ENCODE data around the gene SMARCD3. TPM values are rescaled to one million over a fixed set of nuclear protein-coding genes. Genes with fewer than 3 reads are reported as not detected.
A peak's percentile ranks its signal among the peaks of the same experiment; 100 is the strongest.

SMARCD3 gene
- total and polyA plus RNA-seq, 4 donors: 1.8 to 5.6 (median 2.1) TPM

DNA sequence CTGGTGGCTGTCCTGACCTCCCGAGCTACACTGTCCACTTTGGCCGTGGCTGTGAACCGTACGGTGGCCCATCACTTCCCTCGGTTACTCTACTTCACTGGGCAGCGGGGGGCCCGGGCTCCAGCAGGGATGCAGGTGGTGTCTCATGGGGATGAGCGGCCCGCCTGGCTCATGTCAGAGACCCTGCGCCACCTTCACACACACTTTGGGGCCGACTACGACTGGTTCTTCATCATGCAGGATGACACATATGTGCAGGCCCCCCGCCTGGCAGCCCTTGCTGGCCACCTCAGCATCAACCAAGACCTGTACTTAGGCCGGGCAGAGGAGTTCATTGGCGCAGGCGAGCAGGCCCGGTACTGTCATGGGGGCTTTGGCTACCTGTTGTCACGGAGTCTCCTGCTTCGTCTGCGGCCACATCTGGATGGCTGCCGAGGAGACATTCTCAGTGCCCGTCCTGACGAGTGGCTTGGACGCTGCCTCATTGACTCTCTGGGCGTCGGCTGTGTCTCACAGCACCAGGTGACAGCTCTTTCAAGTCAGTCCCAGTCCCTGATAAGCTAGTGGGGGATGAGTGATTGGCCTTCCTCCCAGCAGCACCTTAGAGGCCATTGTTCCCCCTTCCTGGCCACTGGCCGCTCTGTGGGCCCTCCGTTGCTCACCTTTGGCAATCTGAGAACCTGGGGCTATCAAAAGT, 13.3 kb downstream of the SMARCD3 start:
- Histone ChIP-seq H3K27me3 (ENCODE audit: control insufficient read depth in 4 of 4, insufficient read depth in 4 of 4, low read length in 3 of 4) (no peaks in the 10 kb centered on the region), H3K9me3 (ENCODE audit: control insufficient read depth in 4 of 4, low read length in 3 of 4) (no peaks in the 10 kb centered on the region), H3K9ac (ENCODE audit: low read depth in 1 of 2, low read length in 2 of 2) (no peak overlapping the region), H3K4me3 (ENCODE audit: low read depth in 1 of 3, low read length in 3 of 3) (no peak overlapping the region), H3K27ac (ENCODE audit: low read depth in 1 of 2, low read length in 2 of 2) (no peak overlapping the region), H3K4me1 (ENCODE audit: control insufficient read depth in 4 of 4, insufficient read depth in 4 of 4, low read length in 3 of 4) (peaks cover 0 to 23% (median 18%) of the 10 kb centered on the region in 4 donors), H3K36me3 (ENCODE audit: control insufficient read depth in 4 of 4, insufficient read depth in 3 of 4, low read depth in 1 of 4, low read length in 3 of 4) (peaks cover 2 to 27% (median 10%) of the 10 kb centered on the region in 4 donors)
- DNase-seq (ENCODE audit: low spot score): no peak
- 96% methylated on average over 28 of the region's 28 CpGs for WGBS
- TF ChIP-seq, protein P1, sequence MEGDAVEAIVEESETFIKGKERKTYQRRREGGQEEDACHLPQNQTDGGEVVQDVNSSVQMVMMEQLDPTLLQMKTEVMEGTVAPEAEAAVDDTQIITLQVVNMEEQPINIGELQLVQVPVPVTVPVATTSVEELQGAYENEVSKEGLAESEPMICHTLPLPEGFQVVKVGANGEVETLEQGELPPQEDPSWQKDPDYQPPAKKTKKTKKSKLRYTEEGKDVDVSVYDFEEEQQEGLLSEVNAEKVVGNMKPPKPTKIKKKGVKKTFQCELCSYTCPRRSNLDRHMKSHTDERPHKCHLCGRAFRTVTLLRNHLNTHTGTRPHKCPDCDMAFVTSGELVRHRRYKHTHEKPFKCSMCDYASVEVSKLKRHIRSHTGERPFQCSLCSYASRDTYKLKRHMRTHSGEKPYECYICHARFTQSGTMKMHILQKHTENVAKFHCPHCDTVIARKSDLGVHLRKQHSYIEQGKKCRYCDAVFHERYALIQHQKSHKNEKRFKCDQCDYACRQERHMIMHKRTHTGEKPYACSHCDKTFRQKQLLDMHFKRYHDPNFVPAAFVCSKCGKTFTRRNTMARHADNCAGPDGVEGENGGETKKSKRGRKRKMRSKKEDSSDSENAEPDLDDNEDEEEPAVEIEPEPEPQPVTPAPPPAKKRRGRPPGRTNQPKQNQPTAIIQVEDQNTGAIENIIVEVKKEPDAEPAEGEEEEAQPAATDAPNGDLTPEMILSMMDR (IDR thresholded peaks at IDR 0.05; ENCODE audit: low read depth, low read length, missing input control): no peak
- TF ChIP-seq RXRA (IDR thresholded peaks at IDR 0.05) (no peak), HNF4A (conservative IDR thresholded peaks at IDR 0.05) (no peak), EGR1 (IDR thresholded peaks at IDR 0.05; ENCODE audit: low read depth in 2 of 2) (no peak), FOXA2 (IDR thresholded peaks at IDR 0.05) (no peak), HNF4G (IDR thresholded peaks at IDR 0.05) (no peak)
- TF ChIP-seq, protein P2, sequence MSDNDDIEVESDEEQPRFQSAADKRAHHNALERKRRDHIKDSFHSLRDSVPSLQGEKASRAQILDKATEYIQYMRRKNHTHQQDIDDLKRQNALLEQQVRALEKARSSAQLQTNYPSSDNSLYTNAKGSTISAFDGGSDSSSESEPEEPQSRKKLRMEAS (IDR thresholded peaks at IDR 0.05): no peak

DNA sequence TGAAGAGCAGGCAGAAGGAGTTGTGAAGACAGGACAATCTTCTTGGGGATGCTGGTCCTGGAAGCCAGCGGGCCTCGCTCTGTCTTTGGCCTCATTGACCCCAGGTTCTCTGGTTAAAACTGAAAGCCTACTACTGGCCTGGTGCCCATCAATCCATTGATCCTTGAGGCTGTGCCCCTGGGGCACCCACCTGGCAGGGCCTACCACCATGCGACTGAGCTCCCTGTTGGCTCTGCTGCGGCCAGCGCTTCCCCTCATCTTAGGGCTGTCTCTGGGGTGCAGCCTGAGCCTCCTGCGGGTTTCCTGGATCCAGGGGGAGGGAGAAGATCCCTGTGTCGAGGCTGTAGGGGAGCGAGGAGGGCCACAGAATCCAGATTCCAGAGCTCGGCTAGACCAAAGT, 14.7 kb downstream of the SMARCD3 start:
- Histone ChIP-seq H3K9ac (ENCODE audit: low read depth in 1 of 2, low read length in 2 of 2) (no peak overlapping the region), H3K9me3 (ENCODE audit: control insufficient read depth in 4 of 4, low read length in 3 of 4) (no peaks in the 10 kb centered on the region), H3K27ac (ENCODE audit: low read depth in 1 of 2, low read length in 2 of 2) (no peak overlapping the region), H3K4me1 (ENCODE audit: control insufficient read depth in 4 of 4, insufficient read depth in 4 of 4, low read length in 3 of 4) (peaks cover 0 to 23% (median 18%) of the 10 kb centered on the region in 4 donors), H3K27me3 (ENCODE audit: control insufficient read depth in 4 of 4, insufficient read depth in 4 of 4, low read length in 3 of 4) (no peaks in the 10 kb centered on the region), H3K4me3 (ENCODE audit: low read depth in 1 of 3, low read length in 3 of 3) (peak overlapping the region in 2 of 3 donors; percentile 83 to 93), H3K36me3 (ENCODE audit: control insufficient read depth in 4 of 4, insufficient read depth in 3 of 4, low read depth in 1 of 4, low read length in 3 of 4) (peaks cover 2 to 25% (median 10%) of the 10 kb centered on the region in 4 donors)
- DNase-seq (ENCODE audit: low spot score): no peak
- TF ChIP-seq HNF4G (IDR thresholded peaks at IDR 0.05): no peak
- TF ChIP-seq, protein P1 (IDR thresholded peaks at IDR 0.05; ENCODE audit: low read depth, low read length, missing input control): no peak
- no peak for TF ChIP-seq FOXA1 (IDR thresholded peaks at IDR 0.05)
- TF ChIP-seq FOXA2 (IDR thresholded peaks at IDR 0.05): no peak
- TF ChIP-seq NR2F2 (IDR thresholded peaks at IDR 0.05): no peak
- no peak for TF ChIP-seq TAF1 (conservative IDR thresholded peaks at IDR 0.05)
- 86% methylated on average over 9 of the region's 9 CpGs for WGBS

DNA sequence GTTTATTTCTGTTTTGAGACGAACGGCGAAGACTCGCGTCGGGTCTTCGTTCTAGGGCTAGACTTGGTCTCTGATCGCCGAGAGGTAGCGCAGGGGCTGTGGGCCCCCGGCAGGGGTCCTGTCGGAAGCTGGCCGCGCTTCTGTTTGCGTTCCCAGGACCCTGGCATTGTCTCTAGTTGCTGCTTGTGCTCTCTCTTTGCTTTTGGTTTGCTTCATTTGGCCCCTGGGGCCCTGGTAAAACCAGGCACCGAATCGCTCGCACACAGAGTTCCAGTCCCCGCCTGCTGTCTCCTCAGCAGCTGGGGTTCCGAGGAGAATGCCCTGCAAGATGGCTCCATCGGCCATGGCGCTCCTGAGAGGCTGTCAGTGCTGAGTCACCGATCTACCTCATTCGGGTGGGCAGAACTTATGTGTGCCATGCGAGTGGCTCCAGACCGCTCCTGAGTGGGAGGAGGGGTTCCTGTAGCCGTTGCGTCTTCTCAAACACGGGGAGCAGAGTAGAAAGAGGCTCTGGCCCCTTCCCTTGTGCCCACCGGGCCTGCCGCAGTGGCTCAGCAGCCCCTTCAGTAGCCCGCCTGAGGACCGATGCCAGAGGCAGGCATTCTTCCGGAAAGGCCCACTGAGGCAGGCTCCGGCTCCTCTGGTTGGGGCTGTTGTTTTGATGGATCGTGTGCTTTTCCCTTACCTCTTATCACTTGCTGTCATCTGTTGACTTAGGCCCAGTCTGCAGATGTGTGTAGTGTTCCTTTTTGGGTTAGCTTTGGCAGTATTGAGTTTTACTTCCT, 15.4 kb downstream of the SMARCD3 start:
- DNase-seq (ENCODE audit: low spot score): peak; percentile 70
- Histone ChIP-seq H3K36me3 (ENCODE audit: control insufficient read depth in 4 of 4, insufficient read depth in 3 of 4, low read depth in 1 of 4, low read length in 3 of 4) (peaks cover 2 to 25% (median 10%) of the 10 kb centered on the region in 4 donors), H3K9me3 (ENCODE audit: control insufficient read depth in 4 of 4, low read length in 3 of 4) (no peaks in the 10 kb centered on the region), H3K4me1 (ENCODE audit: control insufficient read depth in 4 of 4, insufficient read depth in 4 of 4, low read length in 3 of 4) (peaks cover 0 to 24% (median 20%) of the 10 kb centered on the region in 4 donors), H3K27me3 (ENCODE audit: control insufficient read depth in 4 of 4, insufficient read depth in 4 of 4, low read length in 3 of 4) (no peaks in the 10 kb centered on the region), H3K4me3 (ENCODE audit: low read depth in 1 of 3, low read length in 3 of 3) (peak overlapping the region; percentile 83 to 93 (median 84)), H3K9ac (ENCODE audit: low read depth in 1 of 2, low read length in 2 of 2) (peak overlapping the region; percentile 55 to 93), H3K27ac (ENCODE audit: low read depth in 1 of 2, low read length in 2 of 2) (peak overlapping the region; percentile 15 to 58)
- 8% methylated on average over 36 of the region's 36 CpGs for WGBS
- TF ChIP-seq JUND (IDR thresholded peaks at IDR 0.05) (no peak), YY1 (IDR thresholded peaks at IDR 0.05) (peak; percentile 59)
